ENCODE data around the gene PELI1.

Gene PELI1

DNA sequence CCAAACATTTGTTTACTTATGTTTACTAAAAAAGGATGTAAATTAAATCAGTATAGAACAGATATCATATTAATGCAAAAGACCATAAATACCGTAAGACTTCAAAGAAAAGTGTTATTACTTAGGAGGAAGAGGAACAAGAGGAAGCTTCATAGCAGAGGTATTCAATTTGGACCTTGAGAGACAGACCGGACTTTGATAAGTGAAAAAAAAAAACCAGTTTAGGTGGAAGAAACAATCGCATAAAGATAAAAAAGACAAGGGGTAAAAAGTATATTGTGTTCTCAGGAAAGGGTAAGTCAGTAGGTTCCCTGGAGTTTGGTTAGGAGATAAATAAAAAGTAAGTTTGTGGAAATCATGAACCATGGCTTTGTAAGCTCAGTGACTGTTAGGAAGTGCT, 17.6 kb downstream of the PELI1 start:
- Histone ChIP-seq H3K4me1 (ENCODE audit: control insufficient read depth in 5 of 5, insufficient read depth in 5 of 5, low read length in 5 of 5) (peaks cover 0 to 11% (median 5%) of the 10 kb centered on the region in 5 donors), H3K9me3 (ENCODE audit: control insufficient read depth in 5 of 5, low read length in 5 of 5) (no peaks in the 10 kb centered on the region), H3K4me3 (ENCODE audit: low read depth in 1 of 5, low read length in 5 of 5) (no peak overlapping the region), H3K9ac (ENCODE audit: low read length in 5 of 5) (no peak overlapping the region), H3K36me3 (ENCODE audit: control insufficient read depth in 5 of 5, insufficient read depth in 5 of 5, low read length in 5 of 5) (no peaks in the 10 kb centered on the region), H3K27ac (ENCODE audit: low read depth, low read length) (no peak overlapping the region), H3K27me3 (ENCODE audit: control insufficient read depth in 5 of 5, insufficient read depth in 4 of 5, low read length in 5 of 5) (no peaks in the 10 kb centered on the region)

- Histone ChIP-seq H3K27me3 (ENCODE audit: control insufficient read depth in 5 of 5, insufficient read depth in 4 of 5, low read length in 5 of 5) (no peaks in the 10 kb centered on the region), H3K27ac (ENCODE audit: low read depth, low read length) (no peak overlapping the region), H3K9ac (ENCODE audit: low read length in 5 of 5) (no peak overlapping the region), H3K4me1 (ENCODE audit: control insufficient read depth in 5 of 5, insufficient read depth in 5 of 5, low read length in 5 of 5) (peaks cover 0 to 17% (median 6%) of the 10 kb centered on the region in 5 donors), H3K4me3 (ENCODE audit: low read depth in 1 of 5, low read length in 5 of 5) (no peak overlapping the region), H3K9me3 (ENCODE audit: control insufficient read depth in 5 of 5, low read length in 5 of 5) (no peaks in the 10 kb centered on the region), H3K36me3 (ENCODE audit: control insufficient read depth in 5 of 5, insufficient read depth in 5 of 5, low read length in 5 of 5) (peaks cover 0 to 5% (median 0%) of the 10 kb centered on the region in 5 donors)
Measured at GRCh38 chr2:64124571-64124970, 19.6 kb downstream of the PELI1 start.

DNA sequence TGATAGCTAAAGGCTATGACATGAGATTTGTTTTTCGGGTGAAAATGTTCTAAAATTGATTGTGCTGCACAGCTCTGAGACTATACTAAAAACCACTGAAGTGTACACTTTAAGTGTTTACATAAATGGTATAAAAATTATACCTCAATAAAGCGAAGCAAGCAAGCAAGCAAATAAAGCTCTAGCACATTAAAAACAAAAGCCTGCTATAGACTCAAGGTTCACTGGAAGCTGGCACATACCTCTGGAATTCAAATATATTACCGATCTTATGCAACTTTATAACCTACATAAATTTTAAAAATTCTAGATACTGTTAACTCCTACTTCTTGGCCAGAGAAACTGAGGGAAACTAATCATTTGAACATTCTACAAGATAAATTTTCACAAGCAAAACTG, 20.1 kb downstream of the PELI1 start:
- H3K27ac ChIP-seq (ENCODE audit: low read depth, low read length), result no peak overlapping the region
- peaks cover 0 to 20% (median 10%) of the 10 kb centered on the region in 5 donors for H3K4me1 ChIP-seq (ENCODE audit: control insufficient read depth in 5 of 5, insufficient read depth in 5 of 5, low read length in 5 of 5)
- H3K9ac ChIP-seq (ENCODE audit: low read length in 5 of 5), result no peak overlapping the region
- no peaks in the 10 kb centered on the region for H3K9me3 ChIP-seq (ENCODE audit: control insufficient read depth in 5 of 5, low read length in 5 of 5)
- H3K4me3 ChIP-seq (ENCODE audit: low read depth in 1 of 5, low read length in 5 of 5), result no peak overlapping the region
- peaks cover 0 to 5% (median 0%) of the 10 kb centered on the region in 5 donors for H3K36me3 ChIP-seq (ENCODE audit: control insufficient read depth in 5 of 5, insufficient read depth in 5 of 5, low read length in 5 of 5)
- no peaks in the 10 kb centered on the region for H3K27me3 ChIP-seq (ENCODE audit: control insufficient read depth in 5 of 5, insufficient read depth in 4 of 5, low read length in 5 of 5)

GRCh38 chr2:64123740-64124139, 20.5 kb downstream of the PELI1 start:
- Histone ChIP-seq H3K4me1 (ENCODE audit: control insufficient read depth in 5 of 5, insufficient read depth in 5 of 5, low read length in 5 of 5) (peaks cover 0 to 16% (median 6%) of the 10 kb centered on the region in 5 donors), H3K9me3 (ENCODE audit: control insufficient read depth in 5 of 5, low read length in 5 of 5) (no peaks in the 10 kb centered on the region), H3K9ac (ENCODE audit: low read length in 5 of 5) (no peak overlapping the region), H3K27me3 (ENCODE audit: control insufficient read depth in 5 of 5, insufficient read depth in 4 of 5, low read length in 5 of 5) (no peaks in the 10 kb centered on the region), H3K4me3 (ENCODE audit: low read depth in 1 of 5, low read length in 5 of 5) (no peak overlapping the region), H3K27ac (ENCODE audit: low read depth, low read length) (no peak overlapping the region), H3K36me3 (ENCODE audit: control insufficient read depth in 5 of 5, insufficient read depth in 5 of 5, low read length in 5 of 5) (peaks cover 0 to 5% (median 0%) of the 10 kb centered on the region in 5 donors)

DNA sequence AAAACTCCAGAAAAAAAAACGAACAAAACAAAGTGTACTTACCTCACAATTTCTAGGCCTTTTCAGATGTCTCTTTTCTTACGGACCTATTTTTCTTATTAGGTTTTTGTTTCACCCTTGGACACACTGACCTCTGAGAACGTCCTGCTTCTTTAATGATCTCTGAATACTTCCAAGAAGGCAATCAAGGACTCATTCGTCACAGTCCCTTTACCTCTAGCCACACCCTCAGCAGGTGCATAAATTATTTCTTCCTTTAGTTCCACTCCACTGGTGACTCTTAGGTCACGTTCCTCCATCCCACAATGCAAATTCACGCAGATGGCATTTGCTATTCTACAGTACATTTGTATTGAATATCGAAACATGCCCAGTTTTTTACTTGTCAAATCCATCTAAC, 21.9 kb downstream of the PELI1 start:
- Histone ChIP-seq H3K4me3 (ENCODE audit: low read depth in 1 of 5, low read length in 5 of 5) (no peak overlapping the region), H3K27me3 (ENCODE audit: control insufficient read depth in 5 of 5, insufficient read depth in 4 of 5, low read length in 5 of 5) (no peaks in the 10 kb centered on the region), H3K4me1 (ENCODE audit: control insufficient read depth in 5 of 5, insufficient read depth in 5 of 5, low read length in 5 of 5) (peaks cover 0 to 15% (median 6%) of the 10 kb centered on the region in 5 donors), H3K9ac (ENCODE audit: low read length in 5 of 5) (no peak overlapping the region), H3K36me3 (ENCODE audit: control insufficient read depth in 5 of 5, insufficient read depth in 5 of 5, low read length in 5 of 5) (peaks cover 0 to 5% (median 0%) of the 10 kb centered on the region in 5 donors), H3K27ac (ENCODE audit: low read depth, low read length) (no peak overlapping the region), H3K9me3 (ENCODE audit: control insufficient read depth in 5 of 5, low read length in 5 of 5) (no peaks in the 10 kb centered on the region)

DNA sequence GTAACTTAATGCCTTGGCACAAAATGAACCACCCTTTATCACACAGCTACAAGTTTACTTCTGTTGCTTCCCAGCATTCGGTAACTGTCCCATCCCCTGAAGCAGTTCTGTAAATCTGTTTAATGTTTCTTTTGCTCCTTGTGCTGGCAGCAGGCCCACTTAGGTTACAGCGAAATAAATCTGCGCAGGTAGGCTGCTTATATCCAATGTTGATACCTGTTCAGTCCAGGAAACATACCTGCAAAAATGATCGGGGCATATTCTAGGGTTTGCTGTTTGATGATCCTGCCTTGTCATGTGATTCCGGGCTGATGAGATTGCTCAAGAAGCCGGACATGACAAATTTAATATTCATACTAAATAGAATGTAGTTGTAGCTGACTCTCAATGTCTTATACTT, 23.3 kb downstream of the PELI1 start:
- Histone ChIP-seq H3K9ac (ENCODE audit: low read length in 5 of 5) (no peak overlapping the region), H3K4me3 (ENCODE audit: low read depth in 1 of 5, low read length in 5 of 5) (no peak overlapping the region), H3K4me1 (ENCODE audit: control insufficient read depth in 5 of 5, insufficient read depth in 5 of 5, low read length in 5 of 5) (peaks cover 0 to 27% (median 17%) of the 10 kb centered on the region in 5 donors), H3K27ac (ENCODE audit: low read depth, low read length) (peak overlapping the region; percentile 15), H3K36me3 (ENCODE audit: control insufficient read depth in 5 of 5, insufficient read depth in 5 of 5, low read length in 5 of 5) (peaks cover 0 to 5% (median 0%) of the 10 kb centered on the region in 5 donors), H3K9me3 (ENCODE audit: control insufficient read depth in 5 of 5, low read length in 5 of 5) (no peaks in the 10 kb centered on the region), H3K27me3 (ENCODE audit: control insufficient read depth in 5 of 5, insufficient read depth in 4 of 5, low read length in 5 of 5) (no peaks in the 10 kb centered on the region)

DNA sequence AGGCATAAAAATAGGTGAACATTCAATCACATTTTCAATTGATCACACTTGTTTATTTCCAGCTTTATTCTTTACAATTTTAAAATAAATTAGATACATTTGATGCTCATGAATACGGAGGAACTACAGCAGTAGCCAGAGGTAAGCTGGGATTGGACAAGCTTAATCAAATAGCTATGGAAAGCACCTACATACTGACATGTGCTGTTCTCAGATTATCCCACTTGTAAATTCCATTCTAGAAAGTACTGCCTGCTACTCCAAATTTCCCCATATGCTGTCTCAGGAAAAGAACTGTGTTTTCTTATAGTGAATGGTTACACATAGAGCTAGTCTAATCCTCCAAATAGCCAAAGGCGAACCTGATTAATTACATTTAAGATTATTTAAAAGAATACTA, 24.2 kb downstream of the PELI1 start:
- H3K4me1 ChIP-seq (ENCODE audit: control insufficient read depth in 5 of 5, insufficient read depth in 5 of 5, low read length in 5 of 5), result peaks cover 0 to 36% (median 17%) of the 10 kb centered on the region in 5 donors
- peaks cover 0 to 5% (median 0%) of the 10 kb centered on the region in 5 donors for H3K36me3 ChIP-seq (ENCODE audit: control insufficient read depth in 5 of 5, insufficient read depth in 5 of 5, low read length in 5 of 5)
- H3K4me3 ChIP-seq (ENCODE audit: low read depth in 1 of 5, low read length in 5 of 5), result no peak overlapping the region
- no peak overlapping the region for H3K27ac ChIP-seq (ENCODE audit: low read depth, low read length)
- H3K9me3 ChIP-seq (ENCODE audit: control insufficient read depth in 5 of 5, low read length in 5 of 5), result no peaks in the 10 kb centered on the region
- no peaks in the 10 kb centered on the region for H3K27me3 ChIP-seq (ENCODE audit: control insufficient read depth in 5 of 5, insufficient read depth in 4 of 5, low read length in 5 of 5)
- no peak overlapping the region for H3K9ac ChIP-seq (ENCODE audit: low read length in 5 of 5)

GRCh38 chr2:64119369-64119768, 24.9 kb downstream of the PELI1 start:
- no peak overlapping the region for H3K4me3 ChIP-seq (ENCODE audit: low read depth in 1 of 5, low read length in 5 of 5)
- peaks cover 0 to 42% (median 19%) of the 10 kb centered on the region in 5 donors for H3K4me1 ChIP-seq (ENCODE audit: control insufficient read depth in 5 of 5, insufficient read depth in 5 of 5, low read length in 5 of 5)
- no peak overlapping the region for H3K27ac ChIP-seq (ENCODE audit: low read depth, low read length)
- H3K9me3 ChIP-seq (ENCODE audit: control insufficient read depth in 5 of 5, low read length in 5 of 5), result no peaks in the 10 kb centered on the region
- H3K27me3 ChIP-seq (ENCODE audit: control insufficient read depth in 5 of 5, insufficient read depth in 4 of 5, low read length in 5 of 5), result no peaks in the 10 kb centered on the region
- peaks cover 0 to 5% (median 0%) of the 10 kb centered on the region in 5 donors for H3K36me3 ChIP-seq (ENCODE audit: control insufficient read depth in 5 of 5, insufficient read depth in 5 of 5, low read length in 5 of 5)
- no peak overlapping the region for H3K9ac ChIP-seq (ENCODE audit: low read length in 5 of 5)

GRCh38 chr2:64115808-64116598, 28.2 kb downstream of the PELI1 start:
- Histone ChIP-seq H3K4me3 (ENCODE audit: low read depth in 1 of 5, low read length in 5 of 5) (no peak overlapping the region), H3K9ac (ENCODE audit: low read length in 5 of 5) (peak overlapping the region in 2 of 5 donors; percentile 19 to 39), H3K4me1 (ENCODE audit: control insufficient read depth in 5 of 5, insufficient read depth in 5 of 5, low read length in 5 of 5) (peaks cover 0 to 56% (median 36%) of the 10 kb centered on the region in 5 donors), H3K27me3 (ENCODE audit: control insufficient read depth in 5 of 5, insufficient read depth in 4 of 5, low read length in 5 of 5) (no peaks in the 10 kb centered on the region), H3K9me3 (ENCODE audit: control insufficient read depth in 5 of 5, low read length in 5 of 5) (no peaks in the 10 kb centered on the region), H3K27ac (ENCODE audit: low read depth, low read length) (peak overlapping the region; percentile 51), H3K36me3 (ENCODE audit: control insufficient read depth in 5 of 5, insufficient read depth in 5 of 5, low read length in 5 of 5) (peaks cover 0 to 3% (median 0%) of the 10 kb centered on the region in 5 donors)

DNA sequence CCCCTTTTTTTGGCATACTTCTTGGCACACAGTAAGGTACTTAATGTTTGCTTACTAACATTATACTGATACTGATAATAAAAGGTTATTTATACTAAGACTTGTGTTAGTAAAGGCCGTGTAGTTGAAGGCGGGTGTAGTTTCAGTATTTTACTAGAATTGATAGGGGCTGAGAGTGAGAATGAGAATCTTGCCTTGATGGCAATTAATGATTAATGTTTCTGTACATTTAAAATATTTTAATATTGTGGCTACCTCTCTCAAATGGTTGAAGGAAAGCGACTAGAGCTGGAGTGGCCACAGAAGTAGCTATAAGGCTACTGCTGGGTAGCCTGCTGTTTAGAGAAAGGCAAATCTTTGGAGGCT, 29.3 kb downstream of the PELI1 start:
- no peaks in the 10 kb centered on the region for H3K36me3 ChIP-seq (ENCODE audit: control insufficient read depth in 5 of 5, insufficient read depth in 5 of 5, low read length in 5 of 5)
- H3K4me3 ChIP-seq (ENCODE audit: low read depth in 1 of 5, low read length in 5 of 5), result no peak overlapping the region
- no peaks in the 10 kb centered on the region for H3K27me3 ChIP-seq (ENCODE audit: control insufficient read depth in 5 of 5, insufficient read depth in 4 of 5, low read length in 5 of 5)
- no peaks in the 10 kb centered on the region for H3K9me3 ChIP-seq (ENCODE audit: control insufficient read depth in 5 of 5, low read length in 5 of 5)
- peak overlapping the region; percentile 51 for H3K27ac ChIP-seq (ENCODE audit: low read depth, low read length)
- H3K4me1 ChIP-seq (ENCODE audit: control insufficient read depth in 5 of 5, insufficient read depth in 5 of 5, low read length in 5 of 5), result peaks cover 0 to 50% (median 36%) of the 10 kb centered on the region in 5 donors
- no peak overlapping the region for H3K9ac ChIP-seq (ENCODE audit: low read length in 5 of 5)
